ENCODE measurements around the gene CBR1. TPM values are rescaled to one million over a fixed set of nuclear protein-coding genes. Genes with fewer than 3 reads are reported as not detected.
A peak's percentile ranks its signal among the peaks of the same experiment; 100 is the strongest.

CBR1 gene
- total and polyA plus RNA-seq, 9 of the 15 experiments (the other 6 are each of a cell fraction or from before 2014, with no cell fraction given), result 2.5 to 33.8 (median 15.1) TPM

DNA sequence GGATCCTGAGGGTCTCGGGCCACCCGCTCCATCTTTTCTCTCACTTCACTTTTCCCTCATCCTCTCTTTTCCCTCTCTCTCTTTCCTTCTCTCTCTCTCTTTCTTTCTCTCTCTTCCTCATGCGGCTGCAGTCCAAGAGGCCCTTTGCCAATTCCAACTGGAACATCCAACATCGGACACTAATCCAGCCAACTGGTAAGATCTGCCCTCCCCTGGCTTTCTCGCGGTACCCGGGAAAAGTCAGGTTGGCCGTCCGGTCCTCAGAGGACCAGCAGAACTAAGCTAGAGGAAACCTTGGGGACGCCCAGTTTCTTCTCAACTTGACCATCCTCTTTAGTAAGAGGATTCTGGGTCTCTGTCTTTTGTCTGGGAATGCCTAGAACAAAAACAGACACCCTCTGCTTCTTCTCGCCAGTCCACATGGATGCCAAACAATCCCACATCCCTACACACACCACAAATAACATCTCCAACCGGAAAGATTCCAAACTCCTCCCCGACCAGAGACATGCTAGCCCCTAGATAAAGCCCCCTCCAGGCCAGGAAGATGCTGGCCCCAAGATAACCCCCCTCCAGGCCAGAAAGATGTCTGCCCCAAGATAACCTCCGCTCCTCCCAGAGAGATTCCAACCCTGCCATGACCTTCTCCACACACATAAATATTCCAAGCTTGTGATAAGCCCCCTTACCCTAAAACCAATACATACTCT, 6.3 kb upstream of the CBR1 start:
- no peak overlapping the region for H3K4me2 ChIP-seq (ENCODE audit: insufficient read depth, low read length)
- no peaks in the 10 kb centered on the region; the same call in 1 of the 2 replicates for H3K9me3 ChIP-seq (replicated peaks; ENCODE audit: control insufficient read depth, insufficient read depth, low read depth, low read length)
- FAIRE-seq (no peak), DNase-seq (ENCODE audit: extremely low read depth in 1 of 4, low spot score in 3 of 4) (no peak), ATAC-seq (no peak)
- H2AFZ ChIP-seq (ENCODE audit: low read depth, low read length), result 0 out of 2 replicates have a peak overlapping the region, but pooled peaks have one; percentile 2
- H3K27ac ChIP-seq (ENCODE audit: extremely low read depth, low read depth, low read length), result no peak overlapping the region
- no peaks in the 10 kb centered on the region for H3K27me3 ChIP-seq (ENCODE audit: control insufficient read depth in 2 of 2, insufficient read depth in 2 of 2, low read length in 2 of 2)
- no peak overlapping the region for H3K9ac ChIP-seq (ENCODE audit: insufficient read depth in 1 of 2, low read depth in 2 of 2, low read length in 2 of 2)
- 55% methylated on average over 12 of the region's 14 CpGs for WGBS (ENCODE audit: insufficient coverage, low coverage, missing lambda C conversion rate)
- intact Hi-C loops (cut with micrococcal nuclease), result loop anchor here (5.0 kb wide), 1 partner anchor 49 kb away; no protein-coding TSS in a partner anchor
- peaks cover 5% of the 10 kb centered on the region; the same call in 1 of the 3 replicates for H3K36me3 ChIP-seq (ENCODE audit: control insufficient read depth, insufficient read depth, low read length)
- peaks cover 14% of the 10 kb centered on the region for H3K79me2 ChIP-seq (ENCODE audit: control insufficient read depth, insufficient read depth, low read length)
- BruUV-seq (replicated peaks), result no TSS peak
- H3K4me1 ChIP-seq (replicated peaks in 1 of 2; ENCODE audit: control insufficient read depth in 2 of 2, insufficient read depth in 2 of 2, low read length in 2 of 2), result peaks cover 16 to 18% of the 10 kb centered on the region in 2 experiments; a peak in 4 of 5 replicates
- POLR2A ChIA-PET, result no interaction called here
- H3K9me1 ChIP-seq (ENCODE audit: control insufficient read depth, insufficient read depth, low read length), result no peaks in the 10 kb centered on the region
- H3K4me3 ChIP-seq, result no peak overlapping the region
- in situ Hi-C loops (cut with MboI), result no loop called here
- H4K20me1 ChIP-seq (replicated peaks; ENCODE audit: control insufficient read depth, insufficient read depth, low read length), result no peaks in the 10 kb centered on the region
- CTCF ChIA-PET (ENCODE audit: low intra/inter-chr PET ratio), result no interaction called here
- TF ChIP-seq, protein P1, sequence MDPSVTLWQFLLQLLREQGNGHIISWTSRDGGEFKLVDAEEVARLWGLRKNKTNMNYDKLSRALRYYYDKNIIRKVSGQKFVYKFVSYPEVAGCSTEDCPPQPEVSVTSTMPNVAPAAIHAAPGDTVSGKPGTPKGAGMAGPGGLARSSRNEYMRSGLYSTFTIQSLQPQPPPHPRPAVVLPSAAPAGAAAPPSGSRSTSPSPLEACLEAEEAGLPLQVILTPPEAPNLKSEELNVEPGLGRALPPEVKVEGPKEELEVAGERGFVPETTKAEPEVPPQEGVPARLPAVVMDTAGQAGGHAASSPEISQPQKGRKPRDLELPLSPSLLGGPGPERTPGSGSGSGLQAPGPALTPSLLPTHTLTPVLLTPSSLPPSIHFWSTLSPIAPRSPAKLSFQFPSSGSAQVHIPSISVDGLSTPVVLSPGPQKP (CRISPR knock-in tag; IDR thresholded peaks at IDR 0.05), result no peak
- TF ChIP-seq TAF7 (tag; IDR thresholded peaks at IDR 0.05) (no peak), RCOR1 (IDR thresholded peaks at IDR 0.05; ENCODE audit: borderline replicate concordance in 1 of 2, low read depth in 2 of 2, low read length in 2 of 2) (peak in 1 of 2 experiments; percentile 10; a peak in 1 of 4 replicates), ZNF224 (CRISPR knock-in tag; IDR thresholded peaks at IDR 0.05) (no peak), CBX3 (IDR thresholded peaks at IDR 0.05; ENCODE audit: borderline replicate concordance in 1 of 2, low read length in 2 of 2) (no peak), NCOA6 (IDR thresholded peaks at IDR 0.05) (no peak), MEF2D (tag; conservative IDR thresholded peaks at IDR 0.05; ENCODE audit: low read depth) (peak; percentile 44; the same call in 1 of the 2 replicates), CREM (IDR thresholded peaks at IDR 0.05; ENCODE audit: low read depth) (no peak)
- TF ChIP-seq, protein P2, sequence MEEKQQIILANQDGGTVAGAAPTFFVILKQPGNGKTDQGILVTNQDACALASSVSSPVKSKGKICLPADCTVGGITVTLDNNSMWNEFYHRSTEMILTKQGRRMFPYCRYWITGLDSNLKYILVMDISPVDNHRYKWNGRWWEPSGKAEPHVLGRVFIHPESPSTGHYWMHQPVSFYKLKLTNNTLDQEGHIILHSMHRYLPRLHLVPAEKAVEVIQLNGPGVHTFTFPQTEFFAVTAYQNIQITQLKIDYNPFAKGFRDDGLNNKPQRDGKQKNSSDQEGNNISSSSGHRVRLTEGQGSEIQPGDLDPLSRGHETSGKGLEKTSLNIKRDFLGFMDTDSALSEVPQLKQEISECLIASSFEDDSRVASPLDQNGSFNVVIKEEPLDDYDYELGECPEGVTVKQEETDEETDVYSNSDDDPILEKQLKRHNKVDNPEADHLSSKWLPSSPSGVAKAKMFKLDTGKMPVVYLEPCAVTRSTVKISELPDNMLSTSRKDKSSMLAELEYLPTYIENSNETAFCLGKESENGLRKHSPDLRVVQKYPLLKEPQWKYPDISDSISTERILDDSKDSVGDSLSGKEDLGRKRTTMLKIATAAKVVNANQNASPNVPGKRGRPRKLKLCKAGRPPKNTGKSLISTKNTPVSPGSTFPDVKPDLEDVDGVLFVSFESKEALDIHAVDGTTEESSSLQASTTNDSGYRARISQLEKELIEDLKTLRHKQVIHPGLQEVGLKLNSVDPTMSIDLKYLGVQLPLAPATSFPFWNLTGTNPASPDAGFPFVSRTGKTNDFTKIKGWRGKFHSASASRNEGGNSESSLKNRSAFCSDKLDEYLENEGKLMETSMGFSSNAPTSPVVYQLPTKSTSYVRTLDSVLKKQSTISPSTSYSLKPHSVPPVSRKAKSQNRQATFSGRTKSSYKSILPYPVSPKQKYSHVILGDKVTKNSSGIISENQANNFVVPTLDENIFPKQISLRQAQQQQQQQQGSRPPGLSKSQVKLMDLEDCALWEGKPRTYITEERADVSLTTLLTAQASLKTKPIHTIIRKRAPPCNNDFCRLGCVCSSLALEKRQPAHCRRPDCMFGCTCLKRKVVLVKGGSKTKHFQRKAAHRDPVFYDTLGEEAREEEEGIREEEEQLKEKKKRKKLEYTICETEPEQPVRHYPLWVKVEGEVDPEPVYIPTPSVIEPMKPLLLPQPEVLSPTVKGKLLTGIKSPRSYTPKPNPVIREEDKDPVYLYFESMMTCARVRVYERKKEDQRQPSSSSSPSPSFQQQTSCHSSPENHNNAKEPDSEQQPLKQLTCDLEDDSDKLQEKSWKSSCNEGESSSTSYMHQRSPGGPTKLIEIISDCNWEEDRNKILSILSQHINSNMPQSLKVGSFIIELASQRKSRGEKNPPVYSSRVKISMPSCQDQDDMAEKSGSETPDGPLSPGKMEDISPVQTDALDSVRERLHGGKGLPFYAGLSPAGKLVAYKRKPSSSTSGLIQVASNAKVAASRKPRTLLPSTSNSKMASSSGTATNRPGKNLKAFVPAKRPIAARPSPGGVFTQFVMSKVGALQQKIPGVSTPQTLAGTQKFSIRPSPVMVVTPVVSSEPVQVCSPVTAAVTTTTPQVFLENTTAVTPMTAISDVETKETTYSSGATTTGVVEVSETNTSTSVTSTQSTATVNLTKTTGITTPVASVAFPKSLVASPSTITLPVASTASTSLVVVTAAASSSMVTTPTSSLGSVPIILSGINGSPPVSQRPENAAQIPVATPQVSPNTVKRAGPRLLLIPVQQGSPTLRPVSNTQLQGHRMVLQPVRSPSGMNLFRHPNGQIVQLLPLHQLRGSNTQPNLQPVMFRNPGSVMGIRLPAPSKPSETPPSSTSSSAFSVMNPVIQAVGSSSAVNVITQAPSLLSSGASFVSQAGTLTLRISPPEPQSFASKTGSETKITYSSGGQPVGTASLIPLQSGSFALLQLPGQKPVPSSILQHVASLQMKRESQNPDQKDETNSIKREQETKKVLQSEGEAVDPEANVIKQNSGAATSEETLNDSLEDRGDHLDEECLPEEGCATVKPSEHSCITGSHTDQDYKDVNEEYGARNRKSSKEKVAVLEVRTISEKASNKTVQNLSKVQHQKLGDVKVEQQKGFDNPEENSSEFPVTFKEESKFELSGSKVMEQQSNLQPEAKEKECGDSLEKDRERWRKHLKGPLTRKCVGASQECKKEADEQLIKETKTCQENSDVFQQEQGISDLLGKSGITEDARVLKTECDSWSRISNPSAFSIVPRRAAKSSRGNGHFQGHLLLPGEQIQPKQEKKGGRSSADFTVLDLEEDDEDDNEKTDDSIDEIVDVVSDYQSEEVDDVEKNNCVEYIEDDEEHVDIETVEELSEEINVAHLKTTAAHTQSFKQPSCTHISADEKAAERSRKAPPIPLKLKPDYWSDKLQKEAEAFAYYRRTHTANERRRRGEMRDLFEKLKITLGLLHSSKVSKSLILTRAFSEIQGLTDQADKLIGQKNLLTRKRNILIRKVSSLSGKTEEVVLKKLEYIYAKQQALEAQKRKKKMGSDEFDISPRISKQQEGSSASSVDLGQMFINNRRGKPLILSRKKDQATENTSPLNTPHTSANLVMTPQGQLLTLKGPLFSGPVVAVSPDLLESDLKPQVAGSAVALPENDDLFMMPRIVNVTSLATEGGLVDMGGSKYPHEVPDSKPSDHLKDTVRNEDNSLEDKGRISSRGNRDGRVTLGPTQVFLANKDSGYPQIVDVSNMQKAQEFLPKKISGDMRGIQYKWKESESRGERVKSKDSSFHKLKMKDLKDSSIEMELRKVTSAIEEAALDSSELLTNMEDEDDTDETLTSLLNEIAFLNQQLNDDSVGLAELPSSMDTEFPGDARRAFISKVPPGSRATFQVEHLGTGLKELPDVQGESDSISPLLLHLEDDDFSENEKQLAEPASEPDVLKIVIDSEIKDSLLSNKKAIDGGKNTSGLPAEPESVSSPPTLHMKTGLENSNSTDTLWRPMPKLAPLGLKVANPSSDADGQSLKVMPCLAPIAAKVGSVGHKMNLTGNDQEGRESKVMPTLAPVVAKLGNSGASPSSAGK (IDR thresholded peaks at IDR 0.05), result no peak

All from K562 (cell line).